RWPE2 (cell line): ENCODE measurements around the gene ZER1.
A peak's percentile ranks its signal among the peaks of the same experiment; 100 is the strongest.

Experiments
- ATAC-seq: fragments of 200-7000 bp; cut with Tn5 transposase; 3 replicates; pipeline ENCODE4 v1.9.1; 2021; ENCODE audit warnings: low read depth
- DNase-seq: peaks from one replicate; pipeline ENCODE4 v3.0.0-alpha.2; 2020; ENCODE audit warnings: low spot score
- H3K27ac ChIP-seq: fragments of 450-650 bp; 2 replicates; pipeline ENCODE4 v1.5.1; 2017; ENCODE audit warnings: mild to moderate bottlenecking; ENCODE audit not compliant: poor library complexity, severe bottlenecking
- H3K27me3 ChIP-seq: fragments of 250-450 bp; sonication (Bioruptor Pico); 2 replicates; pipeline ENCODE4 v1.5.1; 2021; ENCODE audit warnings: mild to moderate bottlenecking, moderate library complexity; ENCODE audit not compliant: insufficient read depth, poor library complexity, severe bottlenecking
- H3K36me3 ChIP-seq: fragments of 250-450 bp; sonication (Bioruptor Pico); 2 replicates; pipeline ENCODE4 v1.5.1; 2020; ENCODE audit warnings: low read depth, mild to moderate bottlenecking, moderate library complexity
- H3K4me1 ChIP-seq: fragments of 250-450 bp; sonication (Bioruptor Pico); 2 replicates; pipeline ENCODE4 v1.5.1; 2021; ENCODE audit warnings: mild to moderate bottlenecking, moderate library complexity; ENCODE audit not compliant: insufficient read depth, poor library complexity, severe bottlenecking
- H3K4me3 ChIP-seq: fragments of 250-450 bp; sonication (Bioruptor Pico); 2 replicates; pipeline ENCODE4 v1.5.1; 2021; ENCODE audit warnings: mild to moderate bottlenecking, moderate library complexity; ENCODE audit not compliant: severe bottlenecking
- H3K9me3 ChIP-seq: fragments of 250-450 bp; sonication (Bioruptor Pico); 2 replicates; pipeline ENCODE4 v1.5.1; 2021; ENCODE audit warnings: mild to moderate bottlenecking, moderate library complexity; ENCODE audit not compliant: severe bottlenecking
- TF ChIP-seq, protein P1 (sequence below): fragments of 450-650 bp; IDR thresholded peaks from one replicate; pipeline ENCODE4 v1.5.1; 2017; ENCODE audit warnings: mild to moderate bottlenecking, moderate library complexity; ENCODE audit not compliant: poor library complexity, severe bottlenecking

ZER1 gene

DNA sequence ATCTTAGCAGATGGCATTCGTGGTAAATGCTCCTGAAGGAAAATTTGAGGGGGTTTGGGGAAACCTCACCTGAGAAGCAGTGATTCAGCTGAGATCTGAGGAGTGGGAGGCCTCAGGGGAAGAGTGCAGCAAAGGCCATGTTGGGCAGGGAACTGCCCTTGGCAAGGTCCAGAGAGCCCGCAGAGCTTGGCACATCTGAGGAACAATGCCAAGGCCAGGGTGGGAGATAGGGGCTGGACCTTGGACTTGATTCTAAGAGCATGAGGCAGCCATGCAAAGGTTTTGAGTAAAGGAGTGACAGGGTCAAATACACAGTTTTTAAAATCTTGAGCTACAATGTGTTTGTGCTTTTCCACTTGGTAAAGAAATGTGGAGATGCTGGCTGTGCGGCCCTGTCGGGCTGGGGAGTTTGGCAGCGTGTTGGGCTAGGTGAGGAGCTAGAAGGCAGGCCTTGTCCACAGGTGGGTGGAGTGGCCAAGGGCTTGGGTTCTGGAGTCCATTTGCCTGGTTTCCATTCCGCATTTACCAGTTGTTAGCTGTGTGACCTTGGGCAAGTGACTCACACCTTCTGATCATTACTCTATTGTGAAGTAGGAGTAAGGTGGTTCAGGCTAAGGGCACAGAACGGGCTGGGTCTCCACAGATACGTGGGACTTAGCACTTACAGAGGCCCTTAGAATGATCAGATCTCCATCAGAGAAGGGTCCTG is 21.4 kb upstream of the ZER1 start:
- Histone ChIP-seq H3K36me3 (peaks cover 60% of the 10 kb centered on the region), H3K27me3 (no peaks in the 10 kb centered on the region), H3K4me1 (no peaks in the 10 kb centered on the region), H3K27ac (no peak overlapping the region), H3K9me3 (no peaks in the 10 kb centered on the region), H3K4me3 (no peak overlapping the region)
- DNase-seq (no peak), ATAC-seq (no peak)
- TF ChIP-seq, protein P1, sequence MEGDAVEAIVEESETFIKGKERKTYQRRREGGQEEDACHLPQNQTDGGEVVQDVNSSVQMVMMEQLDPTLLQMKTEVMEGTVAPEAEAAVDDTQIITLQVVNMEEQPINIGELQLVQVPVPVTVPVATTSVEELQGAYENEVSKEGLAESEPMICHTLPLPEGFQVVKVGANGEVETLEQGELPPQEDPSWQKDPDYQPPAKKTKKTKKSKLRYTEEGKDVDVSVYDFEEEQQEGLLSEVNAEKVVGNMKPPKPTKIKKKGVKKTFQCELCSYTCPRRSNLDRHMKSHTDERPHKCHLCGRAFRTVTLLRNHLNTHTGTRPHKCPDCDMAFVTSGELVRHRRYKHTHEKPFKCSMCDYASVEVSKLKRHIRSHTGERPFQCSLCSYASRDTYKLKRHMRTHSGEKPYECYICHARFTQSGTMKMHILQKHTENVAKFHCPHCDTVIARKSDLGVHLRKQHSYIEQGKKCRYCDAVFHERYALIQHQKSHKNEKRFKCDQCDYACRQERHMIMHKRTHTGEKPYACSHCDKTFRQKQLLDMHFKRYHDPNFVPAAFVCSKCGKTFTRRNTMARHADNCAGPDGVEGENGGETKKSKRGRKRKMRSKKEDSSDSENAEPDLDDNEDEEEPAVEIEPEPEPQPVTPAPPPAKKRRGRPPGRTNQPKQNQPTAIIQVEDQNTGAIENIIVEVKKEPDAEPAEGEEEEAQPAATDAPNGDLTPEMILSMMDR, result no peak

DNA sequence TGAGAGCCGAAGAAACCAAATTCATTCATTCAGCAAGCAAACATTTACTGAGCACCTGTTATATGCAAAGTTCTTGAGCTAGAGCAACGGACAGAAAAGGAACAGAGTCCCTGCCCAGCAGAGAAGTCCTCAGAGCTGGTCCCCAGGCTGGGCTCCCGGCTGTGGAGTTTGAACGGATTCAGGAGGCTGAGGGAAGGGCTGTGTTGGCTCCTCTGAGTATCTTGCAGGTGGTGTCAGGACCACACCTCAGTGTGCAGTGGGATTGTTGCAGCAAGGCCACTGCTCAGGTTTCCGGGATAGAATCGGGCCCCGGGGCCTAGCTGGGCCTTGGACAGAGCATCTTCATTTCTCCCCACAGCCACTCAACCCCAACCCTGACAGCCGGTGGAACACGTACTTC is 20.4 kb upstream of the ZER1 start:
- Histone ChIP-seq H3K9me3 (no peaks in the 10 kb centered on the region), H3K4me3 (no peak overlapping the region), H3K4me1 (no peaks in the 10 kb centered on the region), H3K27ac (no peak overlapping the region), H3K36me3 (peaks cover 51% of the 10 kb centered on the region), H3K27me3 (no peaks in the 10 kb centered on the region)
- TF ChIP-seq, protein P1, result no peak
- no peak for DNase-seq
- no peak for ATAC-seq

DNA sequence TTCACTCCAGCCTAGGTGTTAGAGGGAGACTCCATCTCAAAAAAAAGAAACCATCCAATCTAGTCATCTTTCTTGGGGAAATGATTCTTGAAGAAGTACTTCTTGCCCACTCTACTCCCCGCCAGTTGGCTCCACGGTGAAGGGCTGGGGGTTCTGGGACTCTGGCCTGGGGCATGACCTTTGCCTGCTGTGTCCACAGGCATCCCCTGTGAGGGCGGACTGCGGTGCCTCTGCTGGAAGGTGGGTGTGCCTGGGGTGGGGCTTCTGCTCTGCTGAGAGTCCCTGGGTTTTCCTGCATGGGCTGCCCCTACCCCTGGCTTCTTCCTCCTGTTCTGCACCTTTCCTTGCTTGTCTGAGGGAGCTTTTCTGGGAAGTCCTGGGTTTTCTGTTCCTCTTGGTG is 18.8 kb upstream of the ZER1 start:
- ATAC-seq, result no peak

DNA sequence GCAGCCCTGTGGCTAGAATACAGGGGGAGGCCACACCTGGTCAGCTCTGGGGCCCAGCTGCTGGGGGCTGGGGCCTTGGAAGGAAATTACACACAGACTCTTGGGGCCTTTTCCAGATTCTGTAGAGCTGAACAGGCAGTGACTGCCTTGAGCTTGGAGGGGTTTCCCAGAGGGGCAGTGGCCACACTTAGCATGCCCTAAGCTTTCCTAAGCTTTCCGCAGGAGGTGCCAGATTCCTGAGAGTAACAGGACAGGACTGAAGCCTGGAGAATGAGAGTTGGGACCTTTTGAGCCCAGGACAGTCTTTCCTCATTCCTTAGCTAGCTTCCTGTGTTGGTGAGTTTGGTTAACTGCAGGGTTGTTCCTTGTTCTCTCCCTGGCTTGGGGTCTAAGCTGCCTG is 16.7 kb upstream of the ZER1 start:
- peak overlapping the region; percentile 46 for H3K27ac ChIP-seq
- peak overlapping the region; percentile 100 for H3K4me3 ChIP-seq

More for the DNA sequence above, 18.8 kb upstream of the ZER1 start:
- Histone ChIP-seq H3K27me3 (no peaks in the 10 kb centered on the region), H3K9me3 (no peaks in the 10 kb centered on the region), H3K27ac (no peak overlapping the region), H3K4me1 (no peaks in the 10 kb centered on the region), H3K4me3 (no peak overlapping the region), H3K36me3 (peaks cover 38% of the 10 kb centered on the region)
- DNase-seq, result no peak
- TF ChIP-seq, protein P1, result no peak

DNA sequence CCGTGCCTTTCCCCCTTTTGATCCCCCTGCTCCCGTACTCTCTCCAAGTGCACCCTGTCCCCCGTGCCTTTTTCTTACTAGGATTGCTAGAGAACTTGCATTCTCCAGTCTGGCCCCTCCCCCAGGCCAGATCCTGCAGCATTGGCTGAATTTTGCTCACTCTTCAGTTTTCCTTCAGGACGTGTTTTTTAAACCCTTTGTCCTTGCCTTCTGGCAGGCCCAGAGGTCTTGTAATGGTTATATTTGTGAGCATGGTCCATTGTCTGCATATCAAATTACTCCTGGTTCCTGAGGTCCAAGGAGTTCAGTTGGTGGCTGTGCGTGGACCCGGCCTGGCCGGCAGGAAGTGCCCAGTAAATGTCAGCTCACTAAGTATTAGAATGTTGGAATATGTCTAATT is 15.9 kb upstream of the ZER1 start:
- no peaks in the 10 kb centered on the region for H3K9me3 ChIP-seq
- H3K27ac ChIP-seq, result peak overlapping the region; percentile 46
- DNase-seq, result no peak
- H3K4me1 ChIP-seq, result no peaks in the 10 kb centered on the region
- TF ChIP-seq, protein P1, result no peak
- peaks cover 20% of the 10 kb centered on the region for H3K36me3 ChIP-seq
- H3K27me3 ChIP-seq, result no peaks in the 10 kb centered on the region
- H3K4me3 ChIP-seq, result peak overlapping the region; percentile 100
- no peak for ATAC-seq

More for the DNA sequence above, 16.7 kb upstream of the ZER1 start:
- no peak for DNase-seq
- no peaks in the 10 kb centered on the region for H3K27me3 ChIP-seq
- H3K9me3 ChIP-seq, result no peaks in the 10 kb centered on the region
- TF ChIP-seq, protein P1, result no peak
- ATAC-seq, result no peak
- peaks cover 27% of the 10 kb centered on the region for H3K36me3 ChIP-seq
- no peaks in the 10 kb centered on the region for H3K4me1 ChIP-seq
